NT2/D1 (cell line): ENCODE measurements around the gene DPP6.

Source experiments
- SUZ12 ChIP-seq: IDR thresholded peaks from 2 replicates; pipeline ENCODE4 v1.6.1; 2011; ENCODE audit not compliant: insufficient read length, insufficient read depth; ENCODE audit errors: extremely low read depth
- ZNF274 ChIP-seq: IDR thresholded peaks from 2 replicates; pipeline ENCODE4 v1.6.1; 2011; ENCODE audit warnings: mild to moderate bottlenecking, low read depth, low read length

- TF ChIP-seq SUZ12 (no peak), ZNF274 (no peak)
Measured at GRCh38 chr7:154693661-154694060, 641.5 kb downstream of the DPP6 start.
